HepG2 (cell line): ENCODE measurements around the gene CRYAB. TPM values are rescaled to one million over a fixed set of nuclear protein-coding genes. Genes with fewer than 3 reads are reported as not detected.
A peak's percentile ranks its signal among the peaks of the same experiment; 100 is the strongest.

ENCODE experiments used
- BRCA1 ChIP-seq: sonication (generic); formaldehyde crosslinking; IDR thresholded peaks from 2 replicates; pipeline ENCODE4 v1.4.0; 2020; ENCODE audit warnings: missing genetic modification reagents
- DNMT1 ChIP-seq: sonication (generic); formaldehyde crosslinking; IDR thresholded peaks from 2 replicates; pipeline ENCODE4 v1.5.1; 2020; ENCODE audit warnings: mild to moderate bottlenecking, missing genetic modification reagents
- EHMT2 ChIP-seq: fragments of 200-600 bp; sonication (generic); IDR thresholded peaks from 2 replicates; pipeline ENCODE4 v1.7.0; 2017; ENCODE audit warnings: antibody characterized with exemption, low read depth, low read length, borderline replicate concordance
- GLI4 ChIP-seq: sonication (generic); formaldehyde crosslinking; IDR thresholded peaks from 2 replicates; pipeline ENCODE4 v1.5.1; 2020; ENCODE audit warnings: missing genetic modification reagents, mild to moderate bottlenecking, moderate library complexity, borderline replicate concordance
- KAT7 ChIP-seq: IDR thresholded peaks from 2 replicates; pipeline ENCODE4 v1.6.1; 2018; ENCODE audit warnings: borderline replicate concordance, missing compliant biosample characterization
- RFX3 ChIP-seq: IDR thresholded peaks from 2 replicates; pipeline ENCODE4 v1.6.1; 2016; ENCODE audit warnings: missing biosample characterization, missing genetic modification reagents
- SP1 ChIP-seq, 2 experiments: fragments of 450-650 bp in 1 of 2; sonication (generic) in 1 of 2; formaldehyde crosslinking in 1 of 2; IDR thresholded peaks; 2 replicates each; pipeline versions ENCODE4 v1.4.0 to v1.6.1; 2016 to 2020; ENCODE audit warnings: missing genetic modification reagents in 1 of 2
- TBX2 ChIP-seq: sonication (generic); formaldehyde crosslinking; IDR thresholded peaks from 2 replicates; pipeline ENCODE4 v1.5.0; 2020; ENCODE audit warnings: missing genetic modification reagents, mild to moderate bottlenecking, borderline replicate concordance
- TGIF2 ChIP-seq: IDR thresholded peaks from 2 replicates; pipeline ENCODE4 v1.6.1; 2016; ENCODE audit warnings: control low read depth, missing compliant biosample characterization
- TOPORS ChIP-seq: sonication (generic); formaldehyde crosslinking; IDR thresholded peaks from 2 replicates; pipeline ENCODE4 v1.8.0; 2023; ENCODE audit warnings: mild to moderate bottlenecking, missing genetic modification reagents
- ZNF354B ChIP-seq: sonication (generic); formaldehyde crosslinking; IDR thresholded peaks from 2 replicates; pipeline ENCODE4 v1.8.0; 2022; ENCODE audit warnings: mild to moderate bottlenecking, missing genetic modification reagents
- ZZZ3 ChIP-seq: sonication (generic); formaldehyde crosslinking; IDR thresholded peaks from 2 replicates; pipeline ENCODE4 v1.4.0; 2020; ENCODE audit warnings: missing genetic modification reagents, mild to moderate bottlenecking, borderline replicate concordance
- polyA plus RNA-seq, 8 experiments: library from polyadenylated mRNA; depleted of rRNA in 3 of 8; stranded (reverse) in 7 of 8; unstranded in 1 of 8; fragments of >200 nt; fragmentation: Illumina TruSeq in 4 of 8; extraction: Trizol in 4 of 8; gene quantifications; 2 replicates each; pipeline versions ENCODE4 v1.2.1 to v1.2.3, GENCODE V29; 2011 to 2016; ENCODE audit warnings: low read depth in 4 of 8, missing spikeins in 1 of 8, mixed read lengths in 1 of 8; ENCODE audit not compliant: insufficient read depth in 1 of 8
- total RNA-seq, 5 experiments: library from RNA; depleted of rRNA; stranded (reverse); fragments of >200 nt; fragmentation: Illumina TruSeq; extraction: Trizol; gene quantifications; 2 replicates each; pipeline ENCODE4 v1.2.3, GENCODE V29; 2016; ENCODE audit warnings: low read depth in 1 of 5
- TF ChIP-seq, protein P1 (sequence below): sonication (generic); formaldehyde crosslinking; conservative IDR thresholded peaks from 2 replicates; pipeline ENCODE4 v1.4.0; 2020; ENCODE audit warnings: missing genetic modification reagents
- TF ChIP-seq, protein P2 (sequence below): sonication (generic); formaldehyde crosslinking; IDR thresholded peaks from 2 replicates; pipeline ENCODE4 v1.8.0; 2022; ENCODE audit warnings: mild to moderate bottlenecking, missing genetic modification reagents, borderline replicate concordance
- TF ChIP-seq, protein P3 (sequence below): sonication (generic); formaldehyde crosslinking; IDR thresholded peaks from 2 replicates; pipeline ENCODE4 v1.4.0; 2020; ENCODE audit warnings: missing genetic modification reagents
- TF ChIP-seq, protein P4 (sequence below): sonication (generic); formaldehyde crosslinking; conservative IDR thresholded peaks from 2 replicates; pipeline ENCODE4 v1.4.0; 2020; ENCODE audit warnings: missing genetic modification reagents
- TF ChIP-seq, protein P5 (sequence below): sonication (generic); formaldehyde crosslinking; IDR thresholded peaks from 2 replicates; pipeline ENCODE4 v1.8.0; 2022; ENCODE audit warnings: missing genetic modification reagents, mild to moderate bottlenecking, borderline replicate concordance
- TF ChIP-seq, protein P6 (sequence below): sonication (generic); formaldehyde crosslinking; IDR thresholded peaks from 2 replicates; pipeline ENCODE4 v1.4.0; 2020; ENCODE audit warnings: missing genetic modification reagents, borderline replicate concordance

Gene CRYAB
- total and polyA plus RNA-seq, 2 of the 13 experiments (the other 11 are each of a cell fraction or from before 2014, with no cell fraction given): 0.55 to 1.1 TPM

DNA sequence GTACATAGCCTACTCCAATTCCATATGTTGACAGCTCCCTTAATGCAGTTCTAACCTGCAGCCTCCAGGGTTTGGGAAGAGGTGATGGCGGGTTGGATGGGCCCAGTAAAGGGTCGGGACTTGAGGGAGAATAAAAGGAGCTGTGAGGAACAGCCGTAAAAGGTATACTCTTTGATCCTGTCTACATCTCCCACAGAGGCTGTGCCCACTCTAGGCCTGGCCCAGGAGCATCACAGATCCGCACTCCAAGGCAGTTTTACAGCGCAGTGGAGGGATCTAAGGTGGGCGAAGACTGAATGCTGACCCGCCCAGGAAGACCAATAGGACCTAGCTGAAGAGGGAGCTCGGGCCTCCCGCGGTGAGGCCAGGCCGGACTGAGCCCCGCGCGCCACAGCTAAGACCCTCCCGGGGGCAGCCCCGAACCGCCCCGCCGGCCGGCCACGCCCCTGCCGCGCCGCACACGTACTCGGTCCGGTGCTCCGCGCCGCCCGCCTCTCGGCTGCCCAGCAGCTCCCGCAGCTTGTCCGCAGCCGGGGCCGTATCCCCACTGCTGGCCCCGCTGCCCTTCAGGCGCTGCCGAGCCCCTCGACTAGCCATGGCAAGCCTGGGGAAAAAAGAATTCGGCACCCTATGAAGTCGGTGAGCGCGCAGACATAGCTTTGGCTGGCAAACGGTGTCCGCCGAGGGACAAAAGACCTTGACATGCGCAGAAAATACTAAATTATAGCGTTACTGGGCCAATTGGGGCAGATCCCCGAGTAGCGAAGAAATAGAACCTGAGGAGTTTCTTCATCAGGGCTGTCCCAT lies 40.5 kb downstream of the CRYAB start, which contains the start of gene ALG9 (continued):
- TF ChIP-seq, protein P1, sequence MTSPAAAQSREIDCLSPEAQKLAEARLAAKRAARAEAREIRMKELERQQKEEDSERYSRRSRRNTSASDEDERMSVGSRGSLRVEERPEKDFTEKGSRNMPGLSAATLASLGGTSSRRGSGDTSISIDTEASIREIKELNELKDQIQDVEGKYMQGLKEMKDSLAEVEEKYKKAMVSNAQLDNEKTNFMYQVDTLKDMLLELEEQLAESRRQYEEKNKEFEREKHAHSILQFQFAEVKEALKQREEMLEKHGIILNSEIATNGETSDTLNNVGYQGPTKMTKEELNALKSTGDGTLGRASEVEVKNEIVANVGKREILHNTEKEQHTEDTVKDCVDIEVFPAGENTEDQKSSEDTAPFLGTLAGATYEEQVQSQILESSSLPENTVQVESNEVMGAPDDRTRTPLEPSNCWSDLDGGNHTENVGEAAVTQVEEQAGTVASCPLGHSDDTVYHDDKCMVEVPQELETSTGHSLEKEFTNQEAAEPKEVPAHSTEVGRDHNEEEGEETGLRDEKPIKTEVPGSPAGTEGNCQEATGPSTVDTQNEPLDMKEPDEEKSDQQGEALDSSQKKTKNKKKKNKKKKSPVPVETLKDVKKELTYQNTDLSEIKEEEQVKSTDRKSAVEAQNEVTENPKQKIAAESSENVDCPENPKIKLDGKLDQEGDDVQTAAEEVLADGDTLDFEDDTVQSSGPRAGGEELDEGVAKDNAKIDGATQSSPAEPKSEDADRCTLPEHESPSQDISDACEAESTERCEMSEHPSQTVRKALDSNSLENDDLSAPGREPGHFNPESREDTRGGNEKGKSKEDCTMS (CRISPR knock-in tag): no peak
- TF ChIP-seq ZNF354B (CRISPR knock-in tag) (peak; percentile 75; the same call in 1 of the 2 replicates), TGIF2 (no peak), TOPORS (CRISPR knock-in tag) (peak; percentile 91), DNMT1 (peak; percentile 81), ZZZ3 (CRISPR knock-in tag) (peak; percentile 12; the same call in 1 of the 2 replicates), BRCA1 (CRISPR knock-in tag) (no peak), RFX3 (CRISPR knock-in tag) (no peak), EHMT2 (no peak), TBX2 (CRISPR knock-in tag) (peak; percentile 35; the same call in 1 of the 2 replicates), KAT7 (CRISPR knock-in tag) (peak; percentile 74; the same call in 1 of the 2 replicates), GLI4 (CRISPR knock-in tag) (no peak), SP1 (IDR thresholded peaks at IDR 0.05) (no peak), SP1 (CRISPR knock-in tag; IDR thresholded peaks at IDR 0.05) (no peak; the same call in 1 of the 2 replicates)
- TF ChIP-seq, protein P2, sequence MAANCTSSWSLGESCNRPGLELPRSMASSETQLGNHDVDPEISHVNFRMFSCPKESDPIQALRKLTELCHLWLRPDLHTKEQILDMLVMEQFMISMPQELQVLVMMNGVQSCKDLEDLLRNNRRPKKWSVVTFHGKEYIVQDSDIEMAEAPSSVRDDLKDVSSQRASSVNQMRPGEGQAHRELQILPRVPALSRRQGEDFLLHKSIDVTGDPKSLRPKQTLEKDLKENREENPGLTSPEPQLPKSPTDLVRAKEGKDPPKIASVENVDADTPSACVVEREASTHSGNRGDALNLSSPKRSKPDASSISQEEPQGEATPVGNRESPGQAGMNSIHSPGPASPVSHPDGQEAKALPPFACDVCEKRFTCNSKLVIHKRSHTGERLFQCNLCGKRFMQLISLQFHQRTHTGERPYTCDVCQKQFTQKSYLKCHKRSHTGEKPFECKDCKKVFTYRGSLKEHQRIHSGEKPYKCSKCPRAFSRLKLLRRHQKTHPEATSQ (CRISPR knock-in tag): no peak
- TF ChIP-seq, protein P3, sequence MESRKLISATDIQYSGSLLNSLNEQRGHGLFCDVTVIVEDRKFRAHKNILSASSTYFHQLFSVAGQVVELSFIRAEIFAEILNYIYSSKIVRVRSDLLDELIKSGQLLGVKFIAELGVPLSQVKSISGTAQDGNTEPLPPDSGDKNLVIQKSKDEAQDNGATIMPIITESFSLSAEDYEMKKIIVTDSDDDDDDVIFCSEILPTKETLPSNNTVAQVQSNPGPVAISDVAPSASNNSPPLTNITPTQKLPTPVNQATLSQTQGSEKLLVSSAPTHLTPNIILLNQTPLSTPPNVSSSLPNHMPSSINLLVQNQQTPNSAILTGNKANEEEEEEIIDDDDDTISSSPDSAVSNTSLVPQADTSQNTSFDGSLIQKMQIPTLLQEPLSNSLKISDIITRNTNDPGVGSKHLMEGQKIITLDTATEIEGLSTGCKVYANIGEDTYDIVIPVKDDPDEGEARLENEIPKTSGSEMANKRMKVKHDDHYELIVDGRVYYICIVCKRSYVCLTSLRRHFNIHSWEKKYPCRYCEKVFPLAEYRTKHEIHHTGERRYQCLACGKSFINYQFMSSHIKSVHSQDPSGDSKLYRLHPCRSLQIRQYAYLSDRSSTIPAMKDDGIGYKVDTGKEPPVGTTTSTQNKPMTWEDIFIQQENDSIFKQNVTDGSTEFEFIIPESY (CRISPR knock-in tag): no peak
- TF ChIP-seq, protein P4, sequence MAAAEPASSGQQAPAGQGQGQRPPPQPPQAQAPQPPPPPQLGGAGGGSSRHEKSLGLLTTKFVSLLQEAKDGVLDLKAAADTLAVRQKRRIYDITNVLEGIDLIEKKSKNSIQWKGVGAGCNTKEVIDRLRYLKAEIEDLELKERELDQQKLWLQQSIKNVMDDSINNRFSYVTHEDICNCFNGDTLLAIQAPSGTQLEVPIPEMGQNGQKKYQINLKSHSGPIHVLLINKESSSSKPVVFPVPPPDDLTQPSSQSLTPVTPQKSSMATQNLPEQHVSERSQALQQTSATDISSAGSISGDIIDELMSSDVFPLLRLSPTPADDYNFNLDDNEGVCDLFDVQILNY: no peak
- TF ChIP-seq, protein P5, sequence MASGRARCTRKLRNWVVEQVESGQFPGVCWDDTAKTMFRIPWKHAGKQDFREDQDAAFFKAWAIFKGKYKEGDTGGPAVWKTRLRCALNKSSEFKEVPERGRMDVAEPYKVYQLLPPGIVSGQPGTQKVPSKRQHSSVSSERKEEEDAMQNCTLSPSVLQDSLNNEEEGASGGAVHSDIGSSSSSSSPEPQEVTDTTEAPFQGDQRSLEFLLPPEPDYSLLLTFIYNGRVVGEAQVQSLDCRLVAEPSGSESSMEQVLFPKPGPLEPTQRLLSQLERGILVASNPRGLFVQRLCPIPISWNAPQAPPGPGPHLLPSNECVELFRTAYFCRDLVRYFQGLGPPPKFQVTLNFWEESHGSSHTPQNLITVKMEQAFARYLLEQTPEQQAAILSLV (CRISPR knock-in tag): peak; percentile 64; the same call in 1 of the 2 replicates
- TF ChIP-seq, protein P6, sequence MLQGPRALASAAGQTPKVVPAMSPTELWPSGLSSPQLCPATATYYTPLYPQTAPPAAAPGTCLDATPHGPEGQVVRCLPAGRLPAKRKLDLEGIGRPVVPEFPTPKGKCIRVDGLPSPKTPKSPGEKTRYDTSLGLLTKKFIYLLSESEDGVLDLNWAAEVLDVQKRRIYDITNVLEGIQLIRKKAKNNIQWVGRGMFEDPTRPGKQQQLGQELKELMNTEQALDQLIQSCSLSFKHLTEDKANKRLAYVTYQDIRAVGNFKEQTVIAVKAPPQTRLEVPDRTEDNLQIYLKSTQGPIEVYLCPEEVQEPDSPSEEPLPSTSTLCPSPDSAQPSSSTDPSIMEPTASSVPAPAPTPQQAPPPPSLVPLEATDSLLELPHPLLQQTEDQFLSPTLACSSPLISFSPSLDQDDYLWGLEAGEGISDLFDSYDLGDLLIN (CRISPR knock-in tag): no peak
